PC-9 (cell line): ENCODE data around the gene DST. TPM values are rescaled to one million over a fixed set of nuclear protein-coding genes. Genes with fewer than 3 reads are reported as not detected.

Experiments used
- BruUV-seq: library from RNA; stranded (reverse); fragments of 400-500 nt; replicated peaks from 2 replicates; lab custom pipeline; 2021; lab: Mats Ljungman, UMichigan
- CTCF ChIA-PET: fragments of 300-600 bp; sonication (Branson Sonifier 250); formaldehyde crosslinking; loops from one replicate; lab custom pipeline; 2022; ENCODE audit warnings: antibody characterized with exemption; lab: Charles Lee
- POLR2A ChIA-PET: fragments of 300-600 bp; sonication (Branson Sonifier 250); formaldehyde crosslinking; loops from one replicate; lab custom pipeline; 2022; ENCODE audit warnings: antibody characterized with exemption; ENCODE audit not compliant: unreplicated experiment; lab: Charles Lee
- DNase-seq, 2 experiments: peaks; one replicate each; pipeline versions ENCODE4 v3.0.0 to v3.0.0-alpha.2; 2015 to 2022; ENCODE audit warnings: mixed read lengths in 1 of 2
- H2AFZ ChIP-seq: fragments of 200-600 bp; sonication (generic); 2 replicates; pipeline ENCODE4 v1.8.1; 2017; ENCODE audit warnings: antibody characterized with exemption
- H3F3A ChIP-seq: fragments of 200-600 bp; sonication (generic); 2 replicates; pipeline ENCODE4 v1.8.1; 2017; ENCODE audit warnings: antibody characterized with exemption, mild to moderate bottlenecking, low read depth; ENCODE audit not compliant: insufficient read depth
- H3K27ac ChIP-seq: fragments of 200-600 bp; sonication (generic); 2 replicates; pipeline ENCODE4 v1.6.1; 2016; ENCODE audit warnings: mixed run types
- H3K27me3 ChIP-seq: fragments of 200-600 bp; sonication (generic); 2 replicates; pipeline ENCODE4 v1.6.1; 2016; ENCODE audit warnings: low read depth, mixed run types; ENCODE audit not compliant: insufficient read depth
- H3K36me3 ChIP-seq: fragments of 200-600 bp; sonication (generic); 2 replicates; pipeline ENCODE4 v1.6.1; 2016; ENCODE audit warnings: low read depth, mixed run types
- H3K4me1 ChIP-seq: fragments of 200-600 bp; sonication (generic); replicated peaks from 2 replicates; pipeline ENCODE4 v1.6.1; 2016; ENCODE audit warnings: mixed run types; ENCODE audit not compliant: insufficient read depth
- H3K4me2 ChIP-seq: fragments of 200-600 bp; sonication (generic); 2 replicates; pipeline ENCODE4 v1.6.1; 2017; ENCODE audit warnings: mixed run types
- H3K4me3 ChIP-seq: fragments of 200-600 bp; sonication (generic); 2 replicates; pipeline ENCODE4 v1.6.1; 2016; ENCODE audit warnings: mixed run types
- H3K79me2 ChIP-seq: fragments of 200-600 bp; sonication (generic); 2 replicates; pipeline ENCODE4 v1.6.1; 2017; ENCODE audit warnings: low read depth, mixed run types
- H3K9me2 ChIP-seq: fragments of 200-600 bp; sonication (generic); 2 replicates; pipeline ENCODE4 v1.8.1; 2017; ENCODE audit warnings: mild to moderate bottlenecking; ENCODE audit not compliant: insufficient read depth
- H3K9me3 ChIP-seq: fragments of 200-600 bp; sonication (generic); 2 replicates; pipeline ENCODE4 v1.8.1; 2016; ENCODE audit warnings: low read depth; ENCODE audit not compliant: insufficient read depth
- H4K20me1 ChIP-seq: fragments of 200-600 bp; sonication (generic); 2 replicates; pipeline ENCODE4 v1.8.1; 2017; ENCODE audit not compliant: insufficient read depth
- CTCF ChIP-seq: fragments of 200-600 bp; sonication (generic); conservative IDR thresholded peaks from 2 replicates; pipeline ENCODE4 v1.6.1; 2017; ENCODE audit warnings: mixed run types, antibody characterized with exemption, mild to moderate bottlenecking, moderate library complexity
- EZH2 ChIP-seq: fragments of 200-600 bp; sonication (generic); IDR thresholded peaks from 2 replicates; pipeline ENCODE4 v1.8.0; 2017; ENCODE audit warnings: antibody characterized with exemption, low read depth
- intact Hi-C: fragments of 100-400 bp; cut with micrococcal nuclease; formaldehyde crosslinking; loops from one replicate; pipeline ENCODE4 v1.10.0; 2022; ENCODE audit not compliant: unreplicated experiment
- total RNA-seq: library from RNA; stranded (reverse); gene quantifications from 2 replicates; pipeline ENCODE4 v1.2.3, GENCODE V29; 2021

DST gene
- total RNA-seq, 1 experiment from 2014 or later: 217 TPM

- Histone ChIP-seq H3K27me3 (no peaks in the 10 kb centered on the region), H3K27ac (no peak overlapping the region), H3K9me2 (no peaks in the 10 kb centered on the region), H3K4me2 (no peak overlapping the region), H3K4me1 (no peaks in the 10 kb centered on the region), H3K9me3 (no peaks in the 10 kb centered on the region), H2AFZ (no peak overlapping the region), H3K79me2 (no peaks in the 10 kb centered on the region), H3F3A (no peaks in the 10 kb centered on the region), H4K20me1 (no peaks in the 10 kb centered on the region), H3K36me3 (peaks cover 12% of the 10 kb centered on the region), H3K4me3 (no peak overlapping the region)
- DNase-seq: peak; percentile 5 to 43
- POLR2A ChIA-PET: no interaction called here
- intact Hi-C loops: loop anchor here (10.0 kb wide), 1 partner anchor 1321 kb away; no protein-coding TSS in a partner anchor
- CTCF ChIA-PET: interaction anchor here (0.5 kb wide), 1 partner anchor 74 kb away, joined by 3 read pairs; no protein-coding TSS in a partner anchor
- BruUV-seq: no TSS peak
- peak; percentile 81 for TF ChIP-seq CTCF
- TF ChIP-seq EZH2: no peak
These were observed 47.1 kb downstream of the DST start for GRCh38 chr6:56595490-56596122.

- Histone ChIP-seq H3K27me3 (no peaks in the 10 kb centered on the region), H3K9me2 (no peaks in the 10 kb centered on the region), H3K9me3 (no peaks in the 10 kb centered on the region), H3K36me3 (peaks cover 10% of the 10 kb centered on the region), H3F3A (no peaks in the 10 kb centered on the region), H3K4me3 (no peak overlapping the region), H3K79me2 (no peaks in the 10 kb centered on the region), H3K4me2 (no peak overlapping the region), H4K20me1 (no peaks in the 10 kb centered on the region), H2AFZ (no peak overlapping the region), H3K27ac (no peak overlapping the region), H3K4me1 (no peaks in the 10 kb centered on the region)
- BruUV-seq: no TSS peak
- ChIA-PET CTCF (no interaction called here), POLR2A (no interaction called here)
- no peak for DNase-seq
- TF ChIP-seq CTCF (no peak), EZH2 (no peak)
- intact Hi-C loops: loop anchor here (5.0 to 10.0 kb wide), 2 partner anchors 222 to 1320 kb away; no protein-coding TSS in a partner anchor
These were observed 48.0 kb downstream of the DST start for GRCh38 chr6:56594699-56595098.

- no TSS peak for BruUV-seq
- Histone ChIP-seq H3K4me2 (no peak overlapping the region), H3K4me3 (no peak overlapping the region), H3K27ac (no peak overlapping the region), H4K20me1 (no peaks in the 10 kb centered on the region), H3K36me3 (peaks cover 17% of the 10 kb centered on the region), H3K27me3 (no peaks in the 10 kb centered on the region), H3F3A (no peaks in the 10 kb centered on the region), H3K9me2 (no peaks in the 10 kb centered on the region), H3K4me1 (no peaks in the 10 kb centered on the region), H3K9me3 (no peaks in the 10 kb centered on the region), H3K79me2 (no peaks in the 10 kb centered on the region), H2AFZ (no peak overlapping the region)
- TF ChIP-seq CTCF (no peak), EZH2 (no peak)
- POLR2A ChIA-PET: interaction anchor here (0.6 kb wide), 1 partner anchor 224 kb away, joined by 5 read pairs; no protein-coding TSS in a partner anchor
- CTCF ChIA-PET: interaction anchor here (1.4 kb wide), 1 partner anchor 229 kb away, joined by 3 read pairs; no protein-coding TSS in a partner anchor
- intact Hi-C loops: loop anchor here (1.0 to 10.0 kb wide), 4 partner anchors 222 to 1319 kb away; no protein-coding TSS in a partner anchor
- no peak for DNase-seq
These were observed 48.8 kb downstream of the DST start for GRCh38 chr6:56593801-56594318.
